A673 (cell line): ENCODE measurements around the gene PACRG.

ENCODE experiments used
- EZH2 ChIP-seq: fragments of 200-600 bp; sonication (generic); IDR thresholded peaks from 2 replicates; pipeline ENCODE4 v1.6.1; 2017; ENCODE audit warnings: borderline replicate concordance, low read depth, mild to moderate bottlenecking, mixed read lengths, antibody characterized with exemption, low read length; ENCODE audit not compliant: poor library complexity, severe bottlenecking
- TF ChIP-seq, protein P1 (sequence below): fragments of 300-800, 200-600 bp; sonication (generic); conservative IDR thresholded peaks from 2 replicates; pipeline ENCODE4 v1.5.1; 2017; ENCODE audit warnings: low read depth, mild to moderate bottlenecking, antibody characterized with exemption, low read length, moderate library complexity, mixed read lengths

DNA sequence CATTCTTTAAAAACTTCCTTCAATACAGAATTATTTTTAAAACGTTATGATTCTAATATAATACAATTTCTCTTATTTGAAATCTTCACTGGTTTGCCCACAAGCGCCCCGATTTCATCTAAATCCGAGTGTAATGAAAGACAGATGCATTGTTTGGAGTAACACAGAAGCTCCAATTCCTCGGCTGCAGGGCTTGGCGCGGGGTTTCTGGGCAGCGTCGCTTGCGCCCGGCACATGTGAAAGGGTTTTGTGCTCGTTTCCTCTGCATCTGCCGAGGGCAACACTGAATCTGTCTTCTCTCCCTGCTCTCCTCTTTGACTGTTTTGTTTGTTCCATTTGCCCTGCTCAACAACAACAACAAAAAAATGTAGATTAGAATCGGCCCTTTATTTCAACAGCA is 438.1 kb downstream of the PACRG start:
- TF ChIP-seq, protein P1, sequence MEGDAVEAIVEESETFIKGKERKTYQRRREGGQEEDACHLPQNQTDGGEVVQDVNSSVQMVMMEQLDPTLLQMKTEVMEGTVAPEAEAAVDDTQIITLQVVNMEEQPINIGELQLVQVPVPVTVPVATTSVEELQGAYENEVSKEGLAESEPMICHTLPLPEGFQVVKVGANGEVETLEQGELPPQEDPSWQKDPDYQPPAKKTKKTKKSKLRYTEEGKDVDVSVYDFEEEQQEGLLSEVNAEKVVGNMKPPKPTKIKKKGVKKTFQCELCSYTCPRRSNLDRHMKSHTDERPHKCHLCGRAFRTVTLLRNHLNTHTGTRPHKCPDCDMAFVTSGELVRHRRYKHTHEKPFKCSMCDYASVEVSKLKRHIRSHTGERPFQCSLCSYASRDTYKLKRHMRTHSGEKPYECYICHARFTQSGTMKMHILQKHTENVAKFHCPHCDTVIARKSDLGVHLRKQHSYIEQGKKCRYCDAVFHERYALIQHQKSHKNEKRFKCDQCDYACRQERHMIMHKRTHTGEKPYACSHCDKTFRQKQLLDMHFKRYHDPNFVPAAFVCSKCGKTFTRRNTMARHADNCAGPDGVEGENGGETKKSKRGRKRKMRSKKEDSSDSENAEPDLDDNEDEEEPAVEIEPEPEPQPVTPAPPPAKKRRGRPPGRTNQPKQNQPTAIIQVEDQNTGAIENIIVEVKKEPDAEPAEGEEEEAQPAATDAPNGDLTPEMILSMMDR = no peak
- no peak for TF ChIP-seq EZH2
